A549 (cell line): ENCODE measurements around the gene SLIT3.

Experiments
- EP300 ChIP-seq, 2 experiments: fragments of >200 bp; sonication (Bioruptor Twin); formaldehyde crosslinking; IDR thresholded peaks; 2 replicates in 1 of 2; 3 replicates in 1 of 2; pipeline ENCODE4 v1.6.1; 2016 to 2017
- ESRRA ChIP-seq: fragments of 150-350 bp; IDR thresholded peaks from 2 replicates; pipeline ENCODE4 v1.6.1; 2014; ENCODE audit warnings: mild to moderate bottlenecking, low read length, borderline replicate concordance
- NPAS2 ChIP-seq: fragments of 250-450 bp; sonication (Bioruptor Pico); IDR thresholded peaks from 2 replicates; pipeline ENCODE4 v1.8.0; 2022; ENCODE audit warnings: mild to moderate bottlenecking, moderate library complexity, borderline replicate concordance
- POLR2A ChIP-seq: IDR thresholded peaks from 2 replicates; pipeline ENCODE4 v1.6.1; 2012; ENCODE audit warnings: mild to moderate bottlenecking, low read length
- RAD21 ChIP-seq, 2 experiments: fragments of >200 bp in 1 of 2; sonication (Bioruptor Twin) in 1 of 2; formaldehyde crosslinking in 1 of 2; IDR thresholded peaks in 1 of 2; conservative IDR thresholded peaks in 1 of 2; 2 replicates in 1 of 2; 3 replicates in 1 of 2; pipeline ENCODE4 v1.6.1; 2012 to 2018; ENCODE audit warnings: inconsistent platforms in 1 of 2
- TF ChIP-seq, protein P1 (sequence below): fragments of >200 bp; sonication (Bioruptor Twin); formaldehyde crosslinking; IDR thresholded peaks from 3 replicates; pipeline ENCODE4 v1.5.1; 2016
- TF ChIP-seq, protein P2 (sequence below): IDR thresholded peaks from 2 replicates; pipeline ENCODE4 v1.6.1; 2012; ENCODE audit warnings: low read depth, borderline replicate concordance
- TF ChIP-seq, protein P3 (sequence below): IDR thresholded peaks from 2 replicates; pipeline ENCODE4 v1.6.1; 2012

DNA sequence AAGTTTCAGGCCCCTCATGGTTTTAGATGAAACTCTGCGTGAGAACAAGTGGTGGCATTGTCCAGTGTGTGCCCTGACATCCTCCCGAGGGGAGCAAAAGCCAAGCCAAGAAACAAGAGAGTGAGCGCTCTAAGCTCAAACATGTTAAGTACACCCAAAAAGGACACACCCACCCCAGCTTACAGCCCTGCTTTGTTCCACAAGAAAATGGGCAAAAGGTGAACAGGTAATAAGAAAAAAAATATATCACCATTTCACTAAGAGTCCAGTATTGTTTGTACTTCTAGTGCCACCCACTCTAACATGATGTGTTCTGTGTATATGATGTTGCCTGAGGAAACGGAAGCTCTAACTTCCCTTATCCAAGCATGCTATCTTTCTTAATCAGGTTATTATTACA lies 278.2 kb downstream of the SLIT3 start:
- TF ChIP-seq, protein P1, sequence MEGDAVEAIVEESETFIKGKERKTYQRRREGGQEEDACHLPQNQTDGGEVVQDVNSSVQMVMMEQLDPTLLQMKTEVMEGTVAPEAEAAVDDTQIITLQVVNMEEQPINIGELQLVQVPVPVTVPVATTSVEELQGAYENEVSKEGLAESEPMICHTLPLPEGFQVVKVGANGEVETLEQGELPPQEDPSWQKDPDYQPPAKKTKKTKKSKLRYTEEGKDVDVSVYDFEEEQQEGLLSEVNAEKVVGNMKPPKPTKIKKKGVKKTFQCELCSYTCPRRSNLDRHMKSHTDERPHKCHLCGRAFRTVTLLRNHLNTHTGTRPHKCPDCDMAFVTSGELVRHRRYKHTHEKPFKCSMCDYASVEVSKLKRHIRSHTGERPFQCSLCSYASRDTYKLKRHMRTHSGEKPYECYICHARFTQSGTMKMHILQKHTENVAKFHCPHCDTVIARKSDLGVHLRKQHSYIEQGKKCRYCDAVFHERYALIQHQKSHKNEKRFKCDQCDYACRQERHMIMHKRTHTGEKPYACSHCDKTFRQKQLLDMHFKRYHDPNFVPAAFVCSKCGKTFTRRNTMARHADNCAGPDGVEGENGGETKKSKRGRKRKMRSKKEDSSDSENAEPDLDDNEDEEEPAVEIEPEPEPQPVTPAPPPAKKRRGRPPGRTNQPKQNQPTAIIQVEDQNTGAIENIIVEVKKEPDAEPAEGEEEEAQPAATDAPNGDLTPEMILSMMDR = no peak
- TF ChIP-seq RAD21 (conservative IDR thresholded peaks at IDR 0.05 in 1 of 2, IDR thresholded peaks at IDR 0.05 in 1 of 2) = no peak
- TF ChIP-seq POLR2A = no peak
- no peak for TF ChIP-seq NPAS2 (CRISPR knock-in tag)
- TF ChIP-seq, protein P2, sequence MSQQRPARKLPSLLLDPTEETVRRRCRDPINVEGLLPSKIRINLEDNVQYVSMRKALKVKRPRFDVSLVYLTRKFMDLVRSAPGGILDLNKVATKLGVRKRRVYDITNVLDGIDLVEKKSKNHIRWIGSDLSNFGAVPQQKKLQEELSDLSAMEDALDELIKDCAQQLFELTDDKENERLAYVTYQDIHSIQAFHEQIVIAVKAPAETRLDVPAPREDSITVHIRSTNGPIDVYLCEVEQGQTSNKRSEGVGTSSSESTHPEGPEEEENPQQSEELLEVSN = no peak
- TF ChIP-seq EP300 (IDR thresholded peaks at IDR 0.05) = no peak
- TF ChIP-seq, protein P3, sequence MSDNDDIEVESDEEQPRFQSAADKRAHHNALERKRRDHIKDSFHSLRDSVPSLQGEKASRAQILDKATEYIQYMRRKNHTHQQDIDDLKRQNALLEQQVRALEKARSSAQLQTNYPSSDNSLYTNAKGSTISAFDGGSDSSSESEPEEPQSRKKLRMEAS = no peak
- no peak for TF ChIP-seq ESRRA
